Loucy (cell line): ENCODE measurements around the gene BIRC3.

Experiments used
- H2AFZ ChIP-seq: fragments of 200-600 bp; sonication (generic); 2 replicates; pipeline ENCODE4 v1.6.0; 2016; ENCODE audit warnings: antibody characterized with exemption, mild to moderate bottlenecking, low read length, moderate library complexity
- H3F3A ChIP-seq: fragments of 200-600 bp; 2 replicates; pipeline ENCODE4 v1.6.0; 2016; ENCODE audit warnings: antibody characterized with exemption, low read depth, mild to moderate bottlenecking
- H3K27me3 ChIP-seq: fragments of 200-600 bp; sonication (generic); 2 replicates; pipeline ENCODE4 v1.6.1; 2014; ENCODE audit warnings: low read length, mild to moderate bottlenecking; ENCODE audit not compliant: insufficient read depth, poor library complexity, severe bottlenecking
- H3K36me3 ChIP-seq: fragments of 200-600 bp; sonication (generic); 2 replicates; pipeline ENCODE4 v1.6.1; 2016; ENCODE audit warnings: low read length; ENCODE audit not compliant: insufficient read depth
- H3K4me1 ChIP-seq: fragments of 200-600 bp; sonication (generic); 2 replicates; pipeline ENCODE4 v1.5.1; 2014; ENCODE audit warnings: low read length, mild to moderate bottlenecking; ENCODE audit not compliant: insufficient read depth, poor library complexity, severe bottlenecking
- H3K4me2 ChIP-seq: fragments of 200-600 bp; sonication (generic); 2 replicates; pipeline ENCODE4 v1.6.0; 2014; ENCODE audit warnings: antibody characterized with exemption, low read length, low read depth, mild to moderate bottlenecking; ENCODE audit not compliant: poor library complexity, severe bottlenecking
- H3K4me3 ChIP-seq: fragments of 200-600 bp; sonication (generic); 2 replicates; pipeline ENCODE4 v1.5.1; 2014; ENCODE audit warnings: low read length, mild to moderate bottlenecking, mixed read lengths; ENCODE audit not compliant: poor library complexity, severe bottlenecking
- H3K79me2 ChIP-seq: fragments of 200-600 bp; sonication (generic); 2 replicates; pipeline ENCODE4 v1.6.1; 2014; ENCODE audit warnings: low read length; ENCODE audit not compliant: insufficient read depth
- H3K9ac ChIP-seq: fragments of 200-600 bp; sonication (generic); 2 replicates; pipeline ENCODE4 v1.6.0; 2014; ENCODE audit warnings: mild to moderate bottlenecking, low read depth, low read length, moderate library complexity; ENCODE audit not compliant: poor library complexity, severe bottlenecking
- H3K9me2 ChIP-seq: fragments of 200-600 bp; sonication (generic); replicated peaks from 2 replicates; pipeline ENCODE4 v1.6.1; 2016; ENCODE audit warnings: low read depth, low read length, mixed read lengths
- H3K9me3 ChIP-seq: fragments of 200-600 bp; sonication (generic); 2 replicates; pipeline ENCODE4 v1.6.1; 2014; ENCODE audit warnings: mild to moderate bottlenecking, antibody characterized with exemption, low read length, low read depth; ENCODE audit not compliant: insufficient read depth
- H4K20me1 ChIP-seq: fragments of 200-600 bp; sonication (generic); 2 replicates; pipeline ENCODE4 v1.6.0; 2014; ENCODE audit warnings: antibody characterized with exemption, low read length, mild to moderate bottlenecking; ENCODE audit not compliant: insufficient read depth, poor library complexity, severe bottlenecking
- EZH2phosphoT487 ChIP-seq: fragments of 200-600 bp; IDR thresholded peaks from 2 replicates; pipeline ENCODE4 v1.6.1; 2018; ENCODE audit warnings: antibody characterized with exemption, mild to moderate bottlenecking, moderate library complexity, borderline replicate concordance
- TF ChIP-seq, protein P1 (sequence below): fragments of 200-600 bp; sonication (generic); conservative IDR thresholded peaks from 2 replicates; pipeline ENCODE4 v1.5.1; 2014; ENCODE audit warnings: mild to moderate bottlenecking, antibody characterized with exemption, low read length

Gene BIRC3

DNA sequence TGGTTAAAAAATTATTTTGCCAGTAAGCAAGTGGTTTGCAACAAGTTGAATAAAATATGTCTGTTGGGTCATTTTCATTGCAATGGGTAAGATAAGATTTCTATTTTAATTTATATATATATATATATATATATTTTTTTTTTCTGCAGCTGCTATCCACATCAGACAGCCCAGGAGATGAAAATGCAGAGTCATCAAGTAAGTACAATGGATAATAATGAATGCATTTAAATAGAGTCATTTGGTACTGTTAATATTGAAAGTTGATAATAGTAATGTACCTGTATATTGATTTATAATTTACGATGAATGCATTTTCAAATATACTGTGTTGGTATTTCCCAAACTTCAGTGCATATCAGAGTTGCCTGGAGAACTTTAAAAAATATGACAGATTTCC is 11.5 kb downstream of the BIRC3 start:
- peaks cover 21% of the 10 kb centered on the region; the same call in 1 of the 2 replicates for H3K36me3 ChIP-seq
- TF ChIP-seq EZH2phosphoT487: no peak
- TF ChIP-seq, protein P1, sequence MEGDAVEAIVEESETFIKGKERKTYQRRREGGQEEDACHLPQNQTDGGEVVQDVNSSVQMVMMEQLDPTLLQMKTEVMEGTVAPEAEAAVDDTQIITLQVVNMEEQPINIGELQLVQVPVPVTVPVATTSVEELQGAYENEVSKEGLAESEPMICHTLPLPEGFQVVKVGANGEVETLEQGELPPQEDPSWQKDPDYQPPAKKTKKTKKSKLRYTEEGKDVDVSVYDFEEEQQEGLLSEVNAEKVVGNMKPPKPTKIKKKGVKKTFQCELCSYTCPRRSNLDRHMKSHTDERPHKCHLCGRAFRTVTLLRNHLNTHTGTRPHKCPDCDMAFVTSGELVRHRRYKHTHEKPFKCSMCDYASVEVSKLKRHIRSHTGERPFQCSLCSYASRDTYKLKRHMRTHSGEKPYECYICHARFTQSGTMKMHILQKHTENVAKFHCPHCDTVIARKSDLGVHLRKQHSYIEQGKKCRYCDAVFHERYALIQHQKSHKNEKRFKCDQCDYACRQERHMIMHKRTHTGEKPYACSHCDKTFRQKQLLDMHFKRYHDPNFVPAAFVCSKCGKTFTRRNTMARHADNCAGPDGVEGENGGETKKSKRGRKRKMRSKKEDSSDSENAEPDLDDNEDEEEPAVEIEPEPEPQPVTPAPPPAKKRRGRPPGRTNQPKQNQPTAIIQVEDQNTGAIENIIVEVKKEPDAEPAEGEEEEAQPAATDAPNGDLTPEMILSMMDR: no peak

DNA sequence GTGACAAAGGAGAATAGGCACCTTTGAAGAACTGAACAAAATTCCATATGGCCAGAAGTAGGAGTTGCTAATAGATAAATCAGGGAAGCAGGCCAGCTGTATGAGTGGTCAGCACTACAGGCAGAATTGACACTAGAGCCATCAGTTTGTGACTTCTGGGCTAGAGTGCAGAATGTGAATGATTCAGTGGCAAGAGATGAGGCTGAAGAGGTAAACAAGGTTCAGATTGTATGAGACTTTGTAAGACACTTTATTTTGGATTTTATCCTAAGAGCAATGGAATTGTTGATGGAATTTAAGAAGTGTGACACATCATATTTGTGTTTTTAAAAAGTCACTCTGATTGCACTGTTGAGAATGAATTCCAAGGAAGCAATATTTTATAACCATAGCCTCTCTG is 12.9 kb downstream of the BIRC3 start:
- Histone ChIP-seq H3K9me3 (no peaks in the 10 kb centered on the region), H3F3A (no peaks in the 10 kb centered on the region), H3K27me3 (no peaks in the 10 kb centered on the region), H3K9ac (no peak overlapping the region), H3K9me2 (no peaks in the 10 kb centered on the region), H3K4me2 (no peak overlapping the region), H3K4me3 (no peak overlapping the region), H3K79me2 (no peaks in the 10 kb centered on the region), H4K20me1 (no peaks in the 10 kb centered on the region), H3K36me3 (peaks cover 21% of the 10 kb centered on the region; the same call in 1 of the 2 replicates), H2AFZ (no peak overlapping the region), H3K4me1 (no peaks in the 10 kb centered on the region)
- TF ChIP-seq, protein P1: no peak
- TF ChIP-seq EZH2phosphoT487: no peak

More for the DNA sequence above, 11.5 kb downstream of the BIRC3 start:
- no peaks in the 10 kb centered on the region for H3K9me3 ChIP-seq
- H2AFZ ChIP-seq: no peak overlapping the region
- H3K4me2 ChIP-seq: no peak overlapping the region
- no peak overlapping the region for H3K9ac ChIP-seq
- H3K4me1 ChIP-seq: peaks cover 11% of the 10 kb centered on the region
- H3K79me2 ChIP-seq: no peaks in the 10 kb centered on the region
- no peaks in the 10 kb centered on the region for H3K9me2 ChIP-seq
- H3F3A ChIP-seq: no peaks in the 10 kb centered on the region
- no peak overlapping the region for H3K4me3 ChIP-seq
- H4K20me1 ChIP-seq: no peaks in the 10 kb centered on the region
- H3K27me3 ChIP-seq: no peaks in the 10 kb centered on the region

DNA sequence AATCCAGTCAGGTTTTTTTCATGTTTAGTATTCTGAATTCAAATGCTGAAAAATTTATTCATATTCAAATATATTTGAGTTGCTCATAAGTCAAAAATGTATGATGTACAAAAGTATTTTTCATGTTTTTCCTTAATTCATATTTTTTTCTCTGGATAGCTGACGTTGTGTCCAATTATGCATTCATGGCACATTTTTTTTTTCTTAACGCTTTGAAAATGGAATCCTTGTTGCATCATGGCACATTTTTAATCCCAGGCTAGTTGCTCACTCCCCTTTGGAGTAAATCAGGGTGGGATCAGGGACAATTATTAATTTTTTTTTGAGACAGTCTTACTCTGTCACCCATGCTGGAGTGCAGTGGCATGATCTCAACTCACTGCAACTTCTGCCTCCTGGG is 14.1 kb downstream of the BIRC3 start:
- H3K9ac ChIP-seq: no peak overlapping the region
- H2AFZ ChIP-seq: no peak overlapping the region
- no peaks in the 10 kb centered on the region for H3F3A ChIP-seq
- H3K4me2 ChIP-seq: no peak overlapping the region
- no peaks in the 10 kb centered on the region for H3K4me1 ChIP-seq
- no peaks in the 10 kb centered on the region for H3K27me3 ChIP-seq
- no peaks in the 10 kb centered on the region for H4K20me1 ChIP-seq
- H3K9me2 ChIP-seq: no peaks in the 10 kb centered on the region
- no peak overlapping the region for H3K4me3 ChIP-seq
- H3K36me3 ChIP-seq: peaks cover 21% of the 10 kb centered on the region; the same call in 1 of the 2 replicates
- TF ChIP-seq, protein P1: no peak
- TF ChIP-seq EZH2phosphoT487: no peak
- H3K9me3 ChIP-seq: no peaks in the 10 kb centered on the region
- H3K79me2 ChIP-seq: no peaks in the 10 kb centered on the region
